HG02798 (cell line): ENCODE results near the gene NXN.
"Not testable (repeated sequence)": the region's sequence is repeated elsewhere in the genome, so short reads cannot be mapped to it uniquely, and the experiment has no call there.

Experiments
- ATAC-seq: cut with Tn5 transposase; IDR thresholded peaks from one replicate; pipeline ENCODE4 v1.9.1; 2021; ENCODE audit warnings: mild to moderate bottlenecking; ENCODE audit not compliant: unreplicated experiment, poor library complexity

Gene NXN

GRCh38 chr17:1007310-1008007 lies 27.9 kb upstream of the NXN start:
- no peak for ATAC-seq

- no peak for ATAC-seq
Observed at GRCh38 chr17:1006054-1006453, 26.5 kb upstream of the NXN start.

- no peak for ATAC-seq
Observed at GRCh38 chr17:1005361-1005946, 25.9 kb upstream of the NXN start.

- no peak for ATAC-seq
Observed at GRCh38 chr17:1004769-1005295, 25.3 kb upstream of the NXN start.

GRCh38 chr17:1003972-1004768 lies 24.6 kb upstream of the NXN start:
- ATAC-seq: no peak

GRCh38 chr17:1003633-1003971 lies 24.0 kb upstream of the NXN start:
- no peak for ATAC-seq

- ATAC-seq: no peak
Observed at GRCh38 chr17:1002771-1003555, 23.4 kb upstream of the NXN start.

GRCh38 chr17:1002412-1002753 lies 22.8 kb upstream of the NXN start:
- ATAC-seq: no peak

GRCh38 chr17:1001640-1002411 lies 22.2 kb upstream of the NXN start:
- ATAC-seq: no peak

- no peak for ATAC-seq
Observed at GRCh38 chr17:1000597-1001461, 21.3 kb upstream of the NXN start.

- ATAC-seq: no peak
Observed at GRCh38 chr17:998111-998510, 18.5 kb upstream of the NXN start.

GRCh38 chr17:996554-997344 lies 17.2 kb upstream of the NXN start, which contains the start of gene TIMM22:
Gene TIMM22, plus strand, starts transcription at chr17:997129. Its CDS starts 14 bp downstream, at chr17:997143.
- peak; percentile 91 for ATAC-seq

- ATAC-seq: not testable (repeated sequence)
Observed at GRCh38 chr17:995324-995723, 15.7 kb upstream of the NXN start.

- no peak for ATAC-seq
Observed at GRCh38 chr17:992933-993332, 13.4 kb upstream of the NXN start.

- ATAC-seq: no peak
Observed at GRCh38 chr17:988561-988960, 9.0 kb upstream of the NXN start.

- no peak for ATAC-seq
Observed at GRCh38 chr17:987931-988330, 8.4 kb upstream of the NXN start.

- ATAC-seq: no peak
Observed at GRCh38 chr17:986322-986929, 6.8 kb upstream of the NXN start.

- ATAC-seq: no peak
Observed at GRCh38 chr17:983921-984320, 4.3 kb upstream of the NXN start.
